Stomach smooth muscle (tissue), 2 donors: ENCODE measurements around the gene RAB40C.

ENCODE experiments used
- H3K27ac ChIP-seq: one replicate; pipeline ENCODE4 v1.7.0; 2013; ENCODE audit warnings: mild to moderate bottlenecking, low read length, inconsistent platforms
- H3K27me3 ChIP-seq, 2 donors: one replicate each; pipeline ENCODE4 v1.7.0; 2013; ENCODE audit warnings: low read length in 2 of 2; ENCODE audit not compliant: insufficient read depth in 2 of 2, control insufficient read depth in 1 of 2
- H3K36me3 ChIP-seq, 2 donors: one replicate each; pipeline ENCODE4 v1.7.0; 2013; ENCODE audit warnings: low read length in 2 of 2; ENCODE audit not compliant: control insufficient read depth in 2 of 2, insufficient read depth in 2 of 2
- H3K4me1 ChIP-seq: one replicate; pipeline ENCODE4 v1.7.0; 2013; ENCODE audit warnings: low read length; ENCODE audit not compliant: control insufficient read depth, insufficient read depth
- H3K4me3 ChIP-seq, 2 donors: one replicate each; pipeline ENCODE4 v1.7.0; 2013; ENCODE audit warnings: low read length in 2 of 2
- H3K9ac ChIP-seq, 2 donors: one replicate each; pipeline ENCODE4 v1.7.0; 2013; ENCODE audit warnings: low read length in 2 of 2, mild to moderate bottlenecking in 1 of 2
- H3K9me3 ChIP-seq, 2 donors: one replicate each; pipeline ENCODE4 v1.7.0; 2013; ENCODE audit warnings: low read length in 2 of 2; ENCODE audit not compliant: control insufficient read depth in 2 of 2
- donor health status: healthy.
- donor health status: Pancreatic carcinoma.

Gene RAB40C

GRCh38 chr16:553601-554296 is 36.1 kb upstream of the RAB40C start:
- no peaks in the 10 kb centered on the region for H3K4me1 ChIP-seq
- peaks cover 2% of the 10 kb centered on the region in 2 donors for H3K27me3 ChIP-seq
- peaks cover 0 to 3% of the 10 kb centered on the region in 2 donors for H3K36me3 ChIP-seq
- no peak overlapping the region for H3K27ac ChIP-seq
- no peak overlapping the region for H3K4me3 ChIP-seq
- H3K9ac ChIP-seq: no peak overlapping the region
- H3K9me3 ChIP-seq: no peaks in the 10 kb centered on the region

- H3K4me3 ChIP-seq: no peak overlapping the region
Measured at GRCh38 chr16:554297-554621, 35.6 kb upstream of the RAB40C start.

DNA sequence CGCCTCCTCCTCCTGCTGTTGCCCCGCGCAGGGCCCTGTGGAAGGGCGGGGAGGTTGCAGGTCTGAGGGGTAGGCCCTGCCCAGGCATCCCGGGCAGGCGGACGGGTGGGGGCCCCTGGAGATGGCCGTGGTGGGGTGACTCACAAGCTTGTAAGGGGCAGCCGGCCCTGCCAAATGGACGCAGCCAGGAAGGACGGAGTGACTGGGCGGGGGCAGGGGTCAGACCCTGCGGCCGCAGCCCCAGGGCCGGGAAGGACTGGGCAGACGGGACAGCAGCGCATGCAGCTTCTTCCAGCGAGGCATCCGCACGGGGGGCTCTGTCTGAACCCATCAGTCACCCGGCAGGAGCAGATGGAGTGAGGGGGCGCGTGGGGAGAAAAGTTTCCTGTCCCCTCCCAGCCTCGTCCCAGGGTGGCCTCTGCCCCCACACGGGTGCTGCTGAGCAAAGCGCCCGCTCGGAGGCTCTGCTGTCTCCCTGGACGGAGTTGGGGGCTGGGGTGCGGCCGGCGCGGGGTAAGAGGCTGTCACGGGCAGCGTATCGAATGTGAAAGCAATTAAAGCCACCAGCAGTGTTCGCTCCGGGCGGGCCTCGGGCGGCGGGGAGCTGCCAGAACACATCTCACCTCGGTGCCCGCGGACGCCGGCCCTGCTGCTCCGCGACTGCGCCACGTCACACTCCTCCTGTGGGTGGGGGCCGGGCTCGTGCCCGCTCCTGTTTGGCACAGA is 35.1 kb upstream of the RAB40C start:
- peaks cover 2% of the 10 kb centered on the region for H3K4me1 ChIP-seq
- H3K27ac ChIP-seq: no peak overlapping the region
- no peak overlapping the region for H3K4me3 ChIP-seq
- H3K36me3 ChIP-seq: peaks cover 0 to 3% of the 10 kb centered on the region in 2 donors
- H3K9ac ChIP-seq: no peak overlapping the region
- H3K27me3 ChIP-seq: peaks cover 11 to 12% of the 10 kb centered on the region in 2 donors
- no peaks in the 10 kb centered on the region for H3K9me3 ChIP-seq

More at GRCh38 chr16:554297-554621, 35.6 kb upstream of the RAB40C start:
- Histone ChIP-seq H3K9me3 (no peaks in the 10 kb centered on the region), H3K27me3 (peaks cover 6 to 7% of the 10 kb centered on the region in 2 donors), H3K36me3 (peaks cover 0 to 3% of the 10 kb centered on the region in 2 donors), H3K27ac (no peak overlapping the region), H3K4me1 (no peaks in the 10 kb centered on the region), H3K9ac (no peak overlapping the region)

DNA sequence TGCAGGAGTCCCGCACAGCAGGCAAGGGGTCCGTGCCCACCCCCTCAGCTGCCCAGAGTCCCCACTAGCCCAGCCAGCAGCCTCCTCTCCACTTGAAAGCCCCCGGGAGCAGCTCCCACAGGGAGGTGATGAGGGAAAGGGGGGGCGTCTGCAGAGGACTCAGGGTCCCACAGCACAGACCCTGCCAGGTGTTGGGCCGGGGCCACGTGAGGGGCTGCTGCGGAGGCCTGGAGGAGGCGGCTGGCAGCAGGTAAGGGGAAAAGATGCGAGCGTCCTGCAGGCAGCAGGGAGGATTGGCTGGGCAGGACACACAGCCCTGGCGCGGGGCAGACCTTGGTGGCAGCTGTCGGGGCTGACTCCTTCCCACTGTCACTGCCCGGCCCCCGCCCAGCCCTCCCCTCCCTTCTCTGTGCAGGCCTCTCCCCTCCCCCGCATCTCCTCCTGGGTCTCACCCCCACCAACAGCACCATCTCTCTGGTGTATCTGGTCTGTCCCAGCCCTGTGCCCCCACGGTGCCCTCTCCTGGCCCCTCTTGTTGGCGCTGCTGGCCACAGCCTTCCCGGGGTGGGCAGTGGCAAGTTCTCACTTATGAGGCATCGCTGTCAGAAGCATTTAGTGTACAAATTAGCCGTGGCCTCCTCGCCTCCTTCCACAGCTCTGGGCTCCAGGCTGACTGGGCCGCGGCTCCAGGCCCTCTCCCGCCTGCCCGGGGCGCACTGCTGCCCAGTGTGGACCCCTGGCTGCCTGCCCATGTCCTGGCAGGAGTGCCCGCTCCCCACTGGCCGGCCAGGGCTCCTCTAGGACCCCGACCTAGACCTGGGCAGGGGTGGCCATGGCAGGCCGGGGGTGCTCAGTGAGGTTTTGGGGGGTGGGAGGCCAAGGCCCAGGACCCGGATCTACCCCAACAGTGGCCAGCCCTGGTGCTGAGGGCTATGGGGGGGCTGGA is 34.1 kb upstream of the RAB40C start:
- Histone ChIP-seq H3K27me3 (peaks cover 11 to 16% of the 10 kb centered on the region in 2 donors), H3K4me1 (peaks cover 4% of the 10 kb centered on the region), H3K4me3 (no peak overlapping the region), H3K36me3 (peaks cover 0 to 3% of the 10 kb centered on the region in 2 donors), H3K27ac (no peak overlapping the region), H3K9ac (no peak overlapping the region), H3K9me3 (no peaks in the 10 kb centered on the region)

- Histone ChIP-seq H3K4me3 (no peak overlapping the region), H3K4me1 (peaks cover 4% of the 10 kb centered on the region), H3K9ac (no peak overlapping the region), H3K27ac (no peak overlapping the region), H3K9me3 (no peaks in the 10 kb centered on the region), H3K27me3 (peaks cover 17 to 24% of the 10 kb centered on the region in 2 donors), H3K36me3 (peaks cover 0 to 2% of the 10 kb centered on the region in 2 donors)
Measured at GRCh38 chr16:556474-557173, 33.2 kb upstream of the RAB40C start.

GRCh38 chr16:557463-558297 is 32.2 kb upstream of the RAB40C start:
- Histone ChIP-seq H3K27ac (no peak overlapping the region), H3K9ac (no peak overlapping the region), H3K36me3 (no peaks in the 10 kb centered on the region), H3K9me3 (no peaks in the 10 kb centered on the region), H3K27me3 (peaks cover 20 to 30% of the 10 kb centered on the region in 2 donors), H3K4me3 (no peak overlapping the region), H3K4me1 (peaks cover 4% of the 10 kb centered on the region)

DNA sequence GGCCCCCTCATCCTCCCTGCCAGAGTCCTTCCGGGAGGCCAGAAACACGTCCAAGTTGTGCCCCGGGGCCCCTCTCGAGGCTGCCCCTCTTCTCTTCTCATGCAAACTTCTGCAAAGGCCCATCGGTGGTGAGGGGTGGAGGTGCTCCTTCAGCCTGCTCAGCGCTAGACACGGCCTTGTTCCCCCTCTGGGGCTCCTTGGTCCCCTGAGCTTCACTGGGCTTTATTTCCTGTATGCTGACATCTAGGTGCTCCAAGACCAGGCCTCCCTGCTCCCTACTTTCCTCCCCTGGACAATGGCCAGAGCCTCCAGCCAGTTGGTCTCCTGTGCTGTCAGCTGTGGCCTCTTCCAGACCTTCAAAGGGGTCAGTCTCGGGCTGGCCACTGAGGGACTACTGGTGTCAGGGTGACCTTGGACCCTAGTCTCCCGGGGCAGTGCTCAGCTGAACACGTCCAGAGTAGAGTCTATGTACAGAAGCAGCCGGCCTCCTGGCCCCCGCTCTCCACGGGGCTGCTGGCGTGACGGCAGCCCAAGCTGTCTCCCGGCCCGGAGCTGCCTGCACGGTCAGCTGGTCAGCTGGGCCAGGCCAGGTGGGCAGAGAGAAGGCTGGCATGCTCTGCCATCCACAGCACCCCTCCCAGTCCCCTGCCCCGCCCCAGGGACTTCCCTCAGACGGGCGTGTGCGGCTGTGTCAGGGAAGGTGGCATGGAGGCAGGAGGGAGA is 31.4 kb upstream of the RAB40C start:
- peaks cover 20 to 30% of the 10 kb centered on the region in 2 donors for H3K27me3 ChIP-seq
- H3K4me3 ChIP-seq: no peak overlapping the region
- no peak overlapping the region for H3K27ac ChIP-seq

GRCh38 chr16:559021-559380 is 30.9 kb upstream of the RAB40C start:
- no peak overlapping the region for H3K27ac ChIP-seq
- no peak overlapping the region for H3K4me3 ChIP-seq
- H3K9me3 ChIP-seq: no peaks in the 10 kb centered on the region
- H3K9ac ChIP-seq: no peak overlapping the region
- H3K27me3 ChIP-seq: peaks cover 20 to 30% of the 10 kb centered on the region in 2 donors
- H3K4me1 ChIP-seq: peaks cover 4% of the 10 kb centered on the region
- no peaks in the 10 kb centered on the region for H3K36me3 ChIP-seq

More for the DNA sequence above, 31.4 kb upstream of the RAB40C start:
- no peaks in the 10 kb centered on the region for H3K9me3 ChIP-seq
- H3K36me3 ChIP-seq: no peaks in the 10 kb centered on the region
- no peak overlapping the region for H3K9ac ChIP-seq
- H3K4me1 ChIP-seq: peaks cover 4% of the 10 kb centered on the region

DNA sequence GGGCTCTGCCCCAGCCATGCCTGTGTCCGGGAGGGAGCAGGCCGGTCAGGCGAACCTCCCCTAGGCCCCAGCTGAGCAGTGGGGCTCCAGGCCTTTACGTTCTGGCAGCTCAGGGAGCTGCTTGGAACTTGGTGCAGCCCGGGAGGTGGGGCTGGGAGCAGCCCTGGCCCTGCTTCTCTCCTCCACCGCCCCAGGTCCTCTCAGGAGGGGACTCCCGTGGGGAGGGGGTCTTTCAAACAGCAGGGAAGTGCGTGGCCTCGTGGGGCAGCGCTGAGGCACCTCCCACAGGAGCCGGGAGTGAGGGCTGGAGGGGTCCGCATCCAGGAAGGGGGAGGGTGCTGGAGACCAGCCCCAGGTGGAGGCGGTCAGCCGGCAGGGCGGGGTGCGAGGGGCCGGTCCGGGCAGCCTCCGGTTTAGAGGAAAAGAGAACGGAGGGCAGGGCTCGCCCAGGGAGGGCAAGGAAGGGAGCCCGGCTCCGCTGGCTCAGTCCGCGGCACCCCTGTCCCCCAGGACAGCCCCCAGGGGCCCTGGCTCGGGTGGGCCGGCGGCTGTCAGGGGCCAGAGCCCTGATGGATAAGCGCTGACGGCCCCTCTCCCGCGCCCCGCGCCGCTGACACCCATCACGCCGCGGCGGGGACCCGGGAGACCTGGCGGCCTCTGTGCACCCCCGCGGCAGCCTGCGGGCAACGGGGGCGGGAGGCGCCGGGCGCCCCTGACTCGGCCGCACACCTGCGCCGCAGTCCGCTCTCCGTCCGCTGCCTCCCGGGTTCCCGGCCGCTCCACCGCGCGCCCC is 30.3 kb upstream of the RAB40C start:
- no peak overlapping the region for H3K9ac ChIP-seq
- no peak overlapping the region for H3K27ac ChIP-seq
- H3K36me3 ChIP-seq: no peaks in the 10 kb centered on the region
- peaks cover 4% of the 10 kb centered on the region for H3K4me1 ChIP-seq
- no peaks in the 10 kb centered on the region for H3K9me3 ChIP-seq
- no peak overlapping the region for H3K4me3 ChIP-seq
- peaks cover 20 to 30% of the 10 kb centered on the region in 2 donors for H3K27me3 ChIP-seq
